Measurements from ENCODE around the gene MYO15B. TPM values are rescaled to one million over a fixed set of nuclear protein-coding genes. Genes with fewer than 3 reads are reported as not detected.

The MYO15B gene
- total RNA-seq, 1 experiment from 2014 or later = 30.3 TPM

GRCh38 chr17:75566416-75566815, 21.2 kb upstream of the MYO15B start:
- no peak for DNase-seq (ENCODE audit: low read depth, low spot score)
- BruUV-seq (replicated peaks) = no TSS peak
- H2AFZ ChIP-seq (ENCODE audit: low read depth, low read length, poor library complexity, severe bottlenecking) = no peak overlapping the region
- intact Hi-C loops (cut with micrococcal nuclease) = no loop called here
- TF ChIP-seq MAX (IDR thresholded peaks at IDR 0.05) (no peak), ELF1 (IDR thresholded peaks at IDR 0.05; ENCODE audit: borderline replicate concordance, low read depth) (no peak), ZNF274 (IDR thresholded peaks at IDR 0.05; ENCODE audit: low read depth, low read length) (no peak), EZH2phosphoT487 (IDR thresholded peaks at IDR 0.05; ENCODE audit: borderline replicate concordance) (no peak), POLR2A (IDR thresholded peaks at IDR 0.05; ENCODE audit: borderline replicate concordance, extremely low read depth, insufficient read depth, insufficient read length) (no peak), SRF (IDR thresholded peaks at IDR 0.05; ENCODE audit: low read depth) (no peak)
- no peak for ATAC-seq
- no peaks in the 10 kb centered on the region for H4K20me1 ChIP-seq (ENCODE audit: insufficient read depth)
- no peaks in the 10 kb centered on the region for H3K9me2 ChIP-seq (ENCODE audit: insufficient read depth)
- peaks cover 18 to 30% of the 10 kb centered on the region in 2 experiments for H3K36me3 ChIP-seq (ENCODE audit: control insufficient read depth in 1 of 2, insufficient read depth in 2 of 2, low read length in 2 of 2)
- H3K9ac ChIP-seq (ENCODE audit: low read length) = no peak overlapping the region
- H3K27ac ChIP-seq (ENCODE audit: low read depth, low read length) = no peak overlapping the region
- H3K79me2 ChIP-seq (ENCODE audit: insufficient read depth, low read length) = no peaks in the 10 kb centered on the region
- no peaks in the 10 kb centered on the region for H3K9me3 ChIP-seq (ENCODE audit: control insufficient read depth in 1 of 2, insufficient read depth in 1 of 2, low read depth in 1 of 2, low read length in 2 of 2)
- ChIA-PET CTCF (no interaction called here), POLR2A (no interaction called here), RAD21 (ENCODE audit: low non-redundant PET in 1 of 2, low total read pairs in 2 of 2, uncharacterized antibody in 2 of 2, unreplicated experiment in 2 of 2) (no interaction called here)
- H3K4me2 ChIP-seq (ENCODE audit: low read length) = no peak overlapping the region
- H3K27me3 ChIP-seq (ENCODE audit: insufficient read depth, low read length) = no peaks in the 10 kb centered on the region
- H3K4me3 ChIP-seq (replicated peaks in 1 of 2; ENCODE audit: low read depth in 1 of 2, low read length in 2 of 2) = no peak overlapping the region
- H3K4me1 ChIP-seq (ENCODE audit: control insufficient read depth in 1 of 2, insufficient read depth in 2 of 2, low read length in 2 of 2) = peaks cover 8 to 9% of the 10 kb centered on the region in 2 experiments; a peak in 3 of 4 replicates

GRCh38 chr17:75566834-75567233, 20.8 kb upstream of the MYO15B start:
- no peak overlapping the region for H3K4me3 ChIP-seq (replicated peaks in 1 of 2; ENCODE audit: low read depth in 1 of 2, low read length in 2 of 2)
- H3K9me3 ChIP-seq (ENCODE audit: control insufficient read depth in 1 of 2, insufficient read depth in 1 of 2, low read depth in 1 of 2, low read length in 2 of 2) = no peaks in the 10 kb centered on the region
- TF ChIP-seq CTCF (IDR thresholded peaks at IDR 0.05 in 2 of 3, conservative IDR thresholded peaks at IDR 0.05 in 1 of 3; ENCODE audit: borderline replicate concordance in 1 of 3, insufficient read depth in 1 of 3, low read depth in 2 of 3, low read length in 2 of 3) (no peak), TCF7L2 (IDR thresholded peaks at IDR 0.05; ENCODE audit: borderline replicate concordance, extremely low read depth, insufficient read depth, insufficient read length) (no peak), ZNF274 (IDR thresholded peaks at IDR 0.05; ENCODE audit: low read depth, low read length) (no peak), ZBTB33 (IDR thresholded peaks at IDR 0.05; ENCODE audit: extremely low read depth, insufficient replicate concordance, low read length) (no peak)
- H3K4me2 ChIP-seq (ENCODE audit: low read length) = no peak overlapping the region
- no peak overlapping the region for H2AFZ ChIP-seq (ENCODE audit: low read depth, low read length, poor library complexity, severe bottlenecking)
- no TSS peak for BruUV-seq (replicated peaks)
- ChIA-PET CTCF (no interaction called here), RAD21 (ENCODE audit: low non-redundant PET in 1 of 2, low total read pairs in 2 of 2, uncharacterized antibody in 2 of 2, unreplicated experiment in 2 of 2) (no interaction called here), POLR2A (no interaction called here)
- H4K20me1 ChIP-seq (ENCODE audit: insufficient read depth) = no peaks in the 10 kb centered on the region
- no peak overlapping the region for H3K9ac ChIP-seq (ENCODE audit: low read length)
- H3K27me3 ChIP-seq (ENCODE audit: insufficient read depth, low read length) = no peaks in the 10 kb centered on the region
- DNase-seq (ENCODE audit: low read depth, low spot score) (no peak), ATAC-seq (no peak)
- no peak overlapping the region for H3K27ac ChIP-seq (ENCODE audit: low read depth, low read length)
- no peaks in the 10 kb centered on the region for H3K79me2 ChIP-seq (ENCODE audit: insufficient read depth, low read length)
- intact Hi-C loops (cut with micrococcal nuclease) = no loop called here
- H3K36me3 ChIP-seq (ENCODE audit: control insufficient read depth in 1 of 2, insufficient read depth in 2 of 2, low read length in 2 of 2) = peaks cover 20 to 30% of the 10 kb centered on the region in 2 experiments
- H3K4me1 ChIP-seq (ENCODE audit: control insufficient read depth in 1 of 2, insufficient read depth in 2 of 2, low read length in 2 of 2) = peaks cover 8 to 9% of the 10 kb centered on the region in 2 experiments; a peak in 3 of 4 replicates
- H3K9me2 ChIP-seq (ENCODE audit: insufficient read depth) = no peaks in the 10 kb centered on the region

Data from HCT116 (cell line).